Retinal pigment epithelial cell (primary cell): Measurements from ENCODE around the gene PIP4K2A.

ENCODE experiments used
- DNase-seq: peaks from one replicate; pipeline ENCODE4 v3.0.0-alpha.2; 2010; ENCODE audit warnings: low read depth
- H3K4me3 ChIP-seq: 2 replicates; pipeline ENCODE4 v1.5.1; 2011; ENCODE audit warnings: mild to moderate bottlenecking, low read length, control low read depth, moderate library complexity
- TF ChIP-seq, protein P1 (sequence below): conservative IDR thresholded peaks from 2 replicates; pipeline ENCODE4 v1.5.1; 2011; ENCODE audit warnings: low read depth, low read length, control low read depth, inconsistent platforms

The PIP4K2A gene

DNA sequence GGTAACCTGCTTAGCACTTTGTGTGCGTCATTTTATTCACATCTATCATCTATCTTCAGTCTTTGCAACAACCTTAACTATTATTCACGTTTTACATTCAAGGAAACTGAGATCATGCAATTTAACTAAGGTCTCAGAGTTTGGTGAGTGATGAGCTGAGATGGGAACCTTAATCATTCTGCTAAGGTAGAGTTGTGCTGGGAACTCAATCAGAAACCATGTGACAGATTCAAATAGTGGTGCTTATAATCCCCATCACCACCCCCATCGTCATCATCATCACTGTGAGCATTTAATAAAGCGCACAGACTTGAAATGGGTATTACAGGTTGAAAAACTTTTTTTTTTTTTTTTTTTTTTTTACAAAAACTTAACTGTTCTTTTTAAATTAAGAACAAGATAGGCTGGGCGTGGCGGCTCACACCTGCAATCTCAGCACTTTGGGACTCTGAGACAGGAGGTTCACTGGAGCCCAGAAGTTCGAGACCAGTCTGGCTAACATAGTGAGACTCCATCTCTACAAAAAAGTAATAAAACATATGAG is 160.9 kb downstream of the PIP4K2A start:
- DNase-seq: peak; percentile 16
- TF ChIP-seq, protein P1, sequence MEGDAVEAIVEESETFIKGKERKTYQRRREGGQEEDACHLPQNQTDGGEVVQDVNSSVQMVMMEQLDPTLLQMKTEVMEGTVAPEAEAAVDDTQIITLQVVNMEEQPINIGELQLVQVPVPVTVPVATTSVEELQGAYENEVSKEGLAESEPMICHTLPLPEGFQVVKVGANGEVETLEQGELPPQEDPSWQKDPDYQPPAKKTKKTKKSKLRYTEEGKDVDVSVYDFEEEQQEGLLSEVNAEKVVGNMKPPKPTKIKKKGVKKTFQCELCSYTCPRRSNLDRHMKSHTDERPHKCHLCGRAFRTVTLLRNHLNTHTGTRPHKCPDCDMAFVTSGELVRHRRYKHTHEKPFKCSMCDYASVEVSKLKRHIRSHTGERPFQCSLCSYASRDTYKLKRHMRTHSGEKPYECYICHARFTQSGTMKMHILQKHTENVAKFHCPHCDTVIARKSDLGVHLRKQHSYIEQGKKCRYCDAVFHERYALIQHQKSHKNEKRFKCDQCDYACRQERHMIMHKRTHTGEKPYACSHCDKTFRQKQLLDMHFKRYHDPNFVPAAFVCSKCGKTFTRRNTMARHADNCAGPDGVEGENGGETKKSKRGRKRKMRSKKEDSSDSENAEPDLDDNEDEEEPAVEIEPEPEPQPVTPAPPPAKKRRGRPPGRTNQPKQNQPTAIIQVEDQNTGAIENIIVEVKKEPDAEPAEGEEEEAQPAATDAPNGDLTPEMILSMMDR: no peak
- no peak overlapping the region for H3K4me3 ChIP-seq

DNA sequence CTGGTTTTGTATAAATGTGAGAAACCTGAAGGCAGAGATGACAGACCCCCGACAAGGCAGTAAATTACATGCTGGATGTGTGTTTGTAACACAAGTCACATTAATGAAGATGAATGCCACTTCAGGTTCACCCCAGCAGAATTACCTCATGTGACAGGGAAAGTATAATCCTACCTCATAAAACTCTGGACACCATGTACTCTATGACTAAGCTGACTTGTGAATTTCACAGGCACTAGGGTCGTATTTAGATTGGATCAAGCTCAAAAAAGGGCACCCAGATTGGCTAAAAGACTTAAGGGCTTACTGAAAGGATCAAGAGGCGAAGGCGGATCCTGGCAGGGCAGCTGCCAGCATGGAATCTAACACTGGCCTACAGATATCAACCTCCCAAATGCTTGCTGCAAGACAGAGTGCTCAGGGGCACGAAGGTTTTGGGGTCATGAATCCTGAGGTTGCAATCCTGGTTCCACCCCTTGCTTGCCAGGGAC is 161.4 kb downstream of the PIP4K2A start:
- peak; percentile 98 for DNase-seq
- H3K4me3 ChIP-seq: no peak overlapping the region
- TF ChIP-seq, protein P1: no peak

DNA sequence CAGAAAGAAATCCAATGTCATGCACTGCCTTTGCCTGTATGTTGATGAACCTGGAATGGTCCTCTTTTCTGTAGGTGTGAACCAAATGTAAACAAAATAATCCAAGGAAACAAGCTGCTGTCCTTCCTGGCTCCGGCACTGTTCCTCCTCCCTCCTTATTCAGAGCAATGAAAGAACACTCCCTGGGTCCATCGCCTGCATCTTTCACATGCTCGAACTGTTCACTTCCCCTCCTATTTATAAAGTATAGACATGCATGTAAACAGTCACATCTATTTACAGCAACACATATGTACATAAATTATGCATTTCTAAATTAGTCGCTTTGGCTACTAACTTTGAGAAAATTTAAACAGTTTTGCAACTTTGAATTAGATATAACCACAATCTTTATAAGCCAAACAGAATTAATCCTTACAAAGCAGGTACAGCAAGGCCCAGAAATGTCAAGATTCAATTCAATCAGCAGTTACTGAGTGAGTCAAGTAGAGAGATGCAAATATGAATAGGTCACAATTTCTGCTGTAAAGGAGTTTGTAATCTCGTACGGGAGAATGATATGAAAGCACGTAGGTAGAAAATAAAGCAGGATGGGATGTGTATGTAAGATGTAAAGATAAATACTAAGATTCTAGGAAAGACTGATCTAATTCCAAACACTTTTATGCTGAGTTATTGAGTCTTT is 162.6 kb downstream of the PIP4K2A start:
- no peak overlapping the region for H3K4me3 ChIP-seq
- TF ChIP-seq, protein P1: no peak
- DNase-seq: no peak

DNA sequence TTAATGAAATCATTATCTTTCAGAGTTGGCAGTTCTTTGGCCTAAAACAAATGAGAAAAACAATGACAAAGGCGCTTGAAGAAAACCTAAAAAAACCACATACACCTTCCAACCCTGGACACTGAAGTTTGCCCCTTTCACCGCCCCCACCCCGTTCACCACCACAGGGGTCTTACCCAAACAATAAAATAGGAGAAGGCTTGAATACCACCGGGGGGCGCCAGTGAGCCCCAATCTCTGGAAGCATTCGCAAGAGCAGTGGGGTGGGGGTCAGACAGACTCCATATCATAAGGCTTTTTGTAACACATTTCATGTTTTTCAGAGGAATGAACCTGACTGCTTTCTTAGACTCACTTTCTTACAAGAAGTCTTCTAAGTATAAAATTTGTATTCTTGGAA is 163.6 kb downstream of the PIP4K2A start:
- DNase-seq: no peak
- no peak overlapping the region for H3K4me3 ChIP-seq
- TF ChIP-seq, protein P1: peak; percentile 58

DNA sequence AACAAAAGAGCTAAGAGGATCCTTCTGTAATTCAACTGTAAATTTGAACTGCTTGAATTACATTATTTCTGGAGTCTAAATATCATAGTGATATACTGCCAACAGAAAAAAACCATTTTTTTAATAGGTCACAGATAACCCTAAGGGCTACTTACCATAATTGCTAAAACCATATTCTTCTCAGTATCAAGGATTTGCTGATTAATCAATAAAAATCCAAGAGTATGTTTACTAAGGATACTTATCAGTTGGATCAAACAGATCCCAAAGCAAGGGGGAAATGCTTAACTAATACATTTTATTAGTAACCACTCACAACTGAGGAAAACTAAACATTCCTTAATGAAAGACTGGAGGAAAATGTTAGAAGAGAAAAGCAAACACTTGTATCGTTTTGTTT is 166.0 kb downstream of the PIP4K2A start:
- TF ChIP-seq, protein P1: no peak
- H3K4me3 ChIP-seq: no peak overlapping the region
- no peak for DNase-seq

DNA sequence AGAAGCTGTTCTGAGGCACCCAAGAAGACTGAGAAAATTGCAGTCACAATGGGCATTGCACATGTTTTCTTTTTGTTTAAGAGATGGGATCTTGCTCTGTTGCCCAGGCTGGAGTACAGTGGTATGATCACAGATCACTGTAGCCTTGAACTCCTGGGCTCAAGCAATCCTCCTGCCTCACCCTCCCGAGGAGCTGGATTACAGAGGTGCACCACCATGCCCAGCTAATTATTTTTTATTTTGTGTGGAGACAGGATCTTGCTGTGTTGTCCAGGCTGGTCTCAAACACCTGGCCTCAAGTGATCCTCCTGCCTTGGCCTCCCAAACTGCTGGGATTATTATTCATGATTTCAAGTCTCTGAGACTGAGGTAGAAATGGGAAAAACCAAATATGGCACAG is 168.7 kb downstream of the PIP4K2A start:
- no peak overlapping the region for H3K4me3 ChIP-seq
- TF ChIP-seq, protein P1: no peak
- DNase-seq: no peak
